Brain microvascular endothelial cell (primary cell): ENCODE results near the gene TCHH.

Source experiments
- DNase-seq: peaks from one replicate; pipeline ENCODE4 v3.0.0-alpha.2; 2020
- H3K27ac ChIP-seq: fragments of 250-450 bp; sonication (Bioruptor Pico); 2 replicates; pipeline ENCODE4 v1.5.1; 2020; ENCODE audit warnings: mild to moderate bottlenecking, moderate library complexity
- H3K27me3 ChIP-seq: fragments of 250-450 bp; sonication (Bioruptor Pico); replicated peaks from 2 replicates; pipeline ENCODE4 v1.5.1; 2020; ENCODE audit warnings: mild to moderate bottlenecking
- H3K36me3 ChIP-seq: fragments of 250-450 bp; sonication (Bioruptor Pico); replicated peaks from 2 replicates; pipeline ENCODE4 v1.5.1; 2020; ENCODE audit warnings: mild to moderate bottlenecking
- H3K4me3 ChIP-seq: 2 replicates; pipeline ENCODE4 v1.5.1; 2011; ENCODE audit warnings: low read depth, mild to moderate bottlenecking, control low read depth, low read length, moderate library complexity
- in situ Hi-C: cut with HindIII; loops from 2 replicates; pipeline ENCODE4 v1.10.0; 2017; ENCODE audit warnings: low sequenced_read_pairs, low pct_ligation_motif_present
- TF ChIP-seq, protein P1 (sequence below): IDR thresholded peaks from 2 replicates; pipeline ENCODE4 v1.5.1; 2011; ENCODE audit warnings: low read depth, mild to moderate bottlenecking, moderate library complexity, low read length, control low read depth, inconsistent platforms; ENCODE audit errors: missing control alignments

TCHH gene

DNA sequence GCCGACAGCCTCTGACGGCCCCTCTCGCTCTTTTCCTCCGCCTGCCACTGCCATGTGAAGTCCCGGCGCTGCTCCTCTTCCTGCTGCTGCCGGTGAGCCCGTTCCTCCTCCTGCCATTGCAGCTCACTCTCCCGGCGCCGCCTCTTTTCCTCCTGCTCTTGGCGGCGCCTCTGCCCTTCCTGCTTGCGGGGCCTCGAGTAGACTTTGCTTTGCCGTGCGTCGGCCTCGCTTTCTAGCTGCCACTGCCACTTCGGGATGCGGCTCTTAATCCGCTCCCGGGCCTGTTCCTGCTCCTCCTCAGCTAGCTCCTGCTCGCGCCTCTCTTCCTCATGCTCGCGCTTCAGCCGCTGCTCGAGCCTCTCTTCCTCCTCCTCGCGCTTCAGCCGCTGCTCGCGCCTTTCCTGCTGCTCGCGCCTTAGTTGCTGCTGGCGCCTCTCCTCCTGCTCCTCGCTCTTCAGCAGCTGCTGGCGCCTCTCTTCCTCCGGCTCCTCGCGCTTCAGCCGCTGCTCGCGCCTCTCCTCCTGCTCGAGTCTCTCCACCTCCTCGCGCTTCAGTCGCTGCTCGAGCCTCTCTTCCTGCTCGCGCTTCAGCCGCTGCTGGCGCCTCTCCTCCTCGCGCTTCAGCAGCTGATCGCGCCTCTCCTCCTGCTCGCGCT lies 4.3 kb downstream of the TCHH start:
- H3K36me3 ChIP-seq: no peaks in the 10 kb centered on the region
- TF ChIP-seq, protein P1, sequence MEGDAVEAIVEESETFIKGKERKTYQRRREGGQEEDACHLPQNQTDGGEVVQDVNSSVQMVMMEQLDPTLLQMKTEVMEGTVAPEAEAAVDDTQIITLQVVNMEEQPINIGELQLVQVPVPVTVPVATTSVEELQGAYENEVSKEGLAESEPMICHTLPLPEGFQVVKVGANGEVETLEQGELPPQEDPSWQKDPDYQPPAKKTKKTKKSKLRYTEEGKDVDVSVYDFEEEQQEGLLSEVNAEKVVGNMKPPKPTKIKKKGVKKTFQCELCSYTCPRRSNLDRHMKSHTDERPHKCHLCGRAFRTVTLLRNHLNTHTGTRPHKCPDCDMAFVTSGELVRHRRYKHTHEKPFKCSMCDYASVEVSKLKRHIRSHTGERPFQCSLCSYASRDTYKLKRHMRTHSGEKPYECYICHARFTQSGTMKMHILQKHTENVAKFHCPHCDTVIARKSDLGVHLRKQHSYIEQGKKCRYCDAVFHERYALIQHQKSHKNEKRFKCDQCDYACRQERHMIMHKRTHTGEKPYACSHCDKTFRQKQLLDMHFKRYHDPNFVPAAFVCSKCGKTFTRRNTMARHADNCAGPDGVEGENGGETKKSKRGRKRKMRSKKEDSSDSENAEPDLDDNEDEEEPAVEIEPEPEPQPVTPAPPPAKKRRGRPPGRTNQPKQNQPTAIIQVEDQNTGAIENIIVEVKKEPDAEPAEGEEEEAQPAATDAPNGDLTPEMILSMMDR: no peak
- peak overlapping the region; percentile 47 for H3K4me3 ChIP-seq
- in situ Hi-C loops: no loop called here
- peaks cover 70% of the 10 kb centered on the region for H3K27me3 ChIP-seq
- peak; percentile 20 for DNase-seq
- H3K27ac ChIP-seq: no peak overlapping the region

DNA sequence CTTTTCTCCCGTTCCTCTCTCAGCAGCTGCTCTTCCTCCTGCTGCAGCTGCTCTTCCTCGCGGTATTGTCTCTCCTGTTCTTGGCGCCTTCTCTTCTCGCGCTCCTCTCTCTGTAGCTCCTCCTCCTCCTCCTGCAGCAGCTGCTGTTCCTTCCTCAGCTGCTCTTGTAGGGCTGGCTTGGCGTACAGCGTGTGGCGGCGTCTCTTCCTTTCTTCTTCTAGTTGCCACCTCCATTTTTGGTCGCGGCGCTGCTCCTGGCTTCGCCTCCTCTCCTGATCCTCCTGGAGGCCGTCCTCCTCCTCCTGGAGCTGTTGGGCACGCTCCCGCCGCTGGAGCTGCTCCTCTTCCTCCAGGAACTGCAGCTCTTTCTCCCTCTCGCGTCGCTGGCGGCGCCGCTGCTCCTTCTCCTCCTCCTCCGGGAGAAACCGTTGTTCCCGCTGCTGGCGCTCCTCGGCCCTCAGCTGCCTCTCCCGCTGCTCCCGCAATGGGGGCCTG lies 4.8 kb downstream of the TCHH start:
- TF ChIP-seq, protein P1: no peak
- no peaks in the 10 kb centered on the region for H3K36me3 ChIP-seq
- peak; percentile 27 for DNase-seq
- in situ Hi-C loops: no loop called here
- H3K4me3 ChIP-seq: peak overlapping the region; percentile 47
- no peak overlapping the region for H3K27ac ChIP-seq
- peaks cover 67% of the 10 kb centered on the region for H3K27me3 ChIP-seq

DNA sequence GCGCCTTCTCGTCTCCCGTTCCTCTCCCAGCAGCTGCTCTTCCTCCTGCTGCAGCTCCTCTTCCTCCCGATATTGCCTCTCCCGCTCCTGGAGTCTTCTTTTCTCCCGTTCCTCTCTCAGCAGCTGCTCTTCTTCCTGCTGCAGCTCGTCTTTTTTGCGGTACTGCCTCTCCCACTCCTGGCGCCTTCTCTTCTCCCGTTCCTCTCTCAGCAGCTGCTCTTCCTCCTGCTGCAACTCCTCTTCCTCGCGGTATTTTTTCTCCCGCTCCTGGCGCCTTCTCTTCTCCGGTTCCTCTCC lies 5.3 kb downstream of the TCHH start:
- peak overlapping the region; percentile 47 for H3K4me3 ChIP-seq
- TF ChIP-seq, protein P1: no peak
- H3K36me3 ChIP-seq: no peaks in the 10 kb centered on the region
- in situ Hi-C loops: no loop called here
- H3K27me3 ChIP-seq: peaks cover 69% of the 10 kb centered on the region
- DNase-seq: no peak
- no peak overlapping the region for H3K27ac ChIP-seq

DNA sequence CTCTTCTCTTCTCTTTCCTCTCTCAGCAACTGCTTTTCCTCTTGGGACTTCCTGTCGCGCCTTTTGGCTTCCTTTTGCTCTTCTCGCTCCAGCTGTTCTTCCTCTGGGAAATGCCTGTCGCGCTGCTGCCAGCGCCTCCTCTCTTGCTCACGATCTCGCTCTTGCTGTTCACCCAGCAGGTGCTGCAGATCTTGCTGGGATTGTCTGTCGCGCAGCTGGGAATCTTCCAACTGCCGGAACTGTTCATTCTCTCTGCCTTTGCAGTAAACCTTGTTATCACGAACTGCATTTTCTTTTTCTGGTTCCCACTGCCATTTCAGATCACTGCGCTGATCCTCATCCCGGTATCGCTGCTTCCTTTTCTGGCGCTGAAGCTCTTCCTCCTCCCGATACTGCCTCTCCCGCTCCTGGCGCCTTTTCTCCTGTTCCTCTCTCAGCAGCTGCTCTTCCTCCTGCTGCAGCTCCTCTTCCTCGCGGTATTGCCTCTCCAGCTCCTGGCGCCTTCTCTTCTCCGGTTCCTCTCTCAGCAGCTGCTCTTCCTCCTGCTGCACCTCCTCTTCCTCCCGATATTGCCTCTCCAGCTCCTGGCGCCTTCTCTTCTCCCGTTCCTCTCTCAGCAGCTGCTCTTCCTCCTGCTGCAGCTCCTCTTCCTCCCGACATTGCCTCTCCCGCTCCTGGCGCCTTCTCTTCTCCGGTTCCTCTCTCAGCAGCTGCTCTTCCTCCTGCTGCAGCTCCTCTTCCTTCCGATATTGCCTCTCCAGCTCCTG lies 5.8 kb downstream of the TCHH start:
- H3K4me3 ChIP-seq: peak overlapping the region; percentile 47
- peaks cover 66% of the 10 kb centered on the region for H3K27me3 ChIP-seq
- no peak for DNase-seq

DNA sequence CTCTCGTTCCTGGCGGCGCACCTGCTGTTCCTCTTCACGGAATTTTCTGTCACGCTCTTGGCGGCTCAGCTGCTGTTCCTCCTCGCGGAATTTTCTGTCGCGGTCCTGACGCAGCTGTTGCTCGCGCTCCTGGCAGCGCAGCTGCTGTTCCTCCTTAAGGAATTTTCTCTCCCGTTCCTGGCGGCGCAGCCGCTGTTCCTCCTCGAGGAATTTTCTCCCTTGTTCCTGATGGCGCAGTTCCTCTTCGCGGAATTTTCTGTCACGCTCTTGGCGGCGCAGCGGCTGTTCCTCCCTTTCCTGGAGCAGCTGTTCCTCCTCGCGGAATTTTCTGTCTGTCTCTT lies 6.4 kb downstream of the TCHH start:
- in situ Hi-C loops: no loop called here
- no peak overlapping the region for H3K27ac ChIP-seq
- TF ChIP-seq, protein P1: no peak
- H3K36me3 ChIP-seq: no peaks in the 10 kb centered on the region
- DNase-seq: no peak
- peaks cover 62% of the 10 kb centered on the region for H3K27me3 ChIP-seq
- H3K4me3 ChIP-seq: no peak overlapping the region

More for the DNA sequence above, 5.8 kb downstream of the TCHH start:
- Histone ChIP-seq H3K36me3 (no peaks in the 10 kb centered on the region), H3K27ac (no peak overlapping the region)
- TF ChIP-seq, protein P1: no peak
- in situ Hi-C loops: no loop called here
